ENCODE measurements around the gene CRABP1. TPM values are rescaled to one million over a fixed set of nuclear protein-coding genes. Genes with fewer than 3 reads are reported as not detected.

The CRABP1 gene
- polyA plus RNA-seq, 2 of the 4 experiments (the other 2 are of a cell fraction), result 0.57 to 1.1 TPM

DNA sequence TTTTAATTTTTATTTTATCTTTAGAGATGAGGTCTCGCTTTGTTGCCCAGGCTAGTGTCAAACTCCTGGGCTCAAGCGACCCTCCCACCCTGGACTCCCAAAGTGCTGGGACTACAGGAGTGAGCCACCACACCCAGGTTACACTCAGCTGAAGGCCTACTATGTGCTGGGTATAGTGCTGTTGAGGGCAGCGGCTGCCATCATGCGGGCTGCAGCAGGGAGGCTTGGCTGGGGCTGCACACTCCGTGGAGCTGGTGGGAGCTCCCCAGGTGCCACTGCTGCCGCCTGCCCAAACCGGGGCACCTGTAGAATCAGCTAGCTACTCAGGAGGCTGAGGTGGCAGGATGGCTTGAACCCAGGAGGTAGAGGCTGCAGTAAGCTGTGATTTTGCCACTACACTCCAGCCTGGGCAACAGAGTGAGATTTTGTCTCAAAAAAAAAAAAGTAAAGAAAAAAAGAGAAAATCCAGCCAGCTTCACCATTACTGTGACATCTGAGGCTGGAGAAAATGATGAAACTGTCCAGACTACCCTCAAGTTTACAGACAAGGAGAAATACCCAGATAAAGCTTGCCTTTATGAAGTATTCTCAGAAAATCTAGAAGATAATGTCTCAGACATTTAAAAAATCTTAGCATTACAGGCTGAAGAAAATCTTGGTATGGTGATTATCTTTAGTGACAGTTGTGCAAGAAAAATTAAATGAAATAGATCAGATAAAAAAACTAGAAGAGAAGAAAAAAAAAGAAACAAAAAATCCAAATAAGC is 42.1 kb downstream of the CRABP1 start:
- ChIA-PET POLR2A (interaction anchor here (1.1 kb wide), 1 partner anchor 82 kb away, joined by 3 read pairs; the partner anchor contains the start of gene SKIC8), CTCF (interaction anchor here (0.6 to 2.9 kb wide), 7 partner anchors 15 to 216 kb away, joined by 3 to 16 read pairs (median 4); no protein-coding TSS in a partner anchor)
- H3K4me1 ChIP-seq, result no peaks in the 10 kb centered on the region
- TF ChIP-seq RFX5 (IDR thresholded peaks at IDR 0.05) (no peak), POLR2AphosphoS2 (conservative IDR thresholded peaks at IDR 0.05; ENCODE audit: low read length) (no peak), GATA3 (IDR thresholded peaks at IDR 0.05; ENCODE audit: borderline replicate concordance) (no peak), HOXB13 (CRISPR knock-in tag; IDR thresholded peaks at IDR 0.05; ENCODE audit: low read depth) (no peak), EHF (CRISPR knock-in tag; IDR thresholded peaks at IDR 0.05) (no peak), NR3C1 (IDR thresholded peaks at IDR 0.05) (no peak), RCOR1 (IDR thresholded peaks at IDR 0.05; ENCODE audit: low read depth, low read length) (no peak), SREBF2 (IDR thresholded peaks at IDR 0.05) (no peak), MYC (IDR thresholded peaks at IDR 0.05; ENCODE audit: borderline replicate concordance, low read length) (no peak), MAFK (IDR thresholded peaks at IDR 0.05; ENCODE audit: partially characterized antibody) (no peak), NPAS2 (CRISPR knock-in tag; IDR thresholded peaks at IDR 0.05; ENCODE audit: borderline replicate concordance) (no peak), HOXA7 (CRISPR knock-in tag; IDR thresholded peaks at IDR 0.05) (no peak), RNF2 (IDR thresholded peaks at IDR 0.05; ENCODE audit: borderline replicate concordance, low read depth) (no peak), TFCP2L1 (CRISPR knock-in tag; IDR thresholded peaks at IDR 0.05) (no peak)
- TF ChIP-seq, protein P1, sequence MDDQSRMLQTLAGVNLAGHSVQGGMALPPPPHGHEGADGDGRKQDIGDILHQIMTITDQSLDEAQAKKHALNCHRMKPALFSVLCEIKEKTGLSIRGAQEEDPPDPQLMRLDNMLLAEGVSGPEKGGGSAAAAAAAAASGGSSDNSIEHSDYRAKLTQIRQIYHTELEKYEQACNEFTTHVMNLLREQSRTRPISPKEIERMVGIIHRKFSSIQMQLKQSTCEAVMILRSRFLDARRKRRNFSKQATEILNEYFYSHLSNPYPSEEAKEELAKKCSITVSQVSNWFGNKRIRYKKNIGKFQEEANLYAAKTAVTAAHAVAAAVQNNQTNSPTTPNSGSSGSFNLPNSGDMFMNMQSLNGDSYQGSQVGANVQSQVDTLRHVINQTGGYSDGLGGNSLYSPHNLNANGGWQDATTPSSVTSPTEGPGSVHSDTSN (IDR thresholded peaks at IDR 0.05), result no peak
- TF ChIP-seq, protein P2, sequence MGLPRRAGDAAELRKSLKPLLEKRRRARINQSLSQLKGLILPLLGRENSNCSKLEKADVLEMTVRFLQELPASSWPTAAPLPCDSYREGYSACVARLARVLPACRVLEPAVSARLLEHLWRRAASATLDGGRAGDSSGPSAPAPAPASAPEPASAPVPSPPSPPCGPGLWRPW (IDR thresholded peaks at IDR 0.05), result no peak
- TF ChIP-seq, protein P3, sequence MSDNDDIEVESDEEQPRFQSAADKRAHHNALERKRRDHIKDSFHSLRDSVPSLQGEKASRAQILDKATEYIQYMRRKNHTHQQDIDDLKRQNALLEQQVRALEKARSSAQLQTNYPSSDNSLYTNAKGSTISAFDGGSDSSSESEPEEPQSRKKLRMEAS (IDR thresholded peaks at IDR 0.05), result no peak
- TF ChIP-seq, protein P4, sequence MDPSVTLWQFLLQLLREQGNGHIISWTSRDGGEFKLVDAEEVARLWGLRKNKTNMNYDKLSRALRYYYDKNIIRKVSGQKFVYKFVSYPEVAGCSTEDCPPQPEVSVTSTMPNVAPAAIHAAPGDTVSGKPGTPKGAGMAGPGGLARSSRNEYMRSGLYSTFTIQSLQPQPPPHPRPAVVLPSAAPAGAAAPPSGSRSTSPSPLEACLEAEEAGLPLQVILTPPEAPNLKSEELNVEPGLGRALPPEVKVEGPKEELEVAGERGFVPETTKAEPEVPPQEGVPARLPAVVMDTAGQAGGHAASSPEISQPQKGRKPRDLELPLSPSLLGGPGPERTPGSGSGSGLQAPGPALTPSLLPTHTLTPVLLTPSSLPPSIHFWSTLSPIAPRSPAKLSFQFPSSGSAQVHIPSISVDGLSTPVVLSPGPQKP (IDR thresholded peaks at IDR 0.05; ENCODE audit: low read depth, low read length), result no peak
- TF ChIP-seq, protein P5, sequence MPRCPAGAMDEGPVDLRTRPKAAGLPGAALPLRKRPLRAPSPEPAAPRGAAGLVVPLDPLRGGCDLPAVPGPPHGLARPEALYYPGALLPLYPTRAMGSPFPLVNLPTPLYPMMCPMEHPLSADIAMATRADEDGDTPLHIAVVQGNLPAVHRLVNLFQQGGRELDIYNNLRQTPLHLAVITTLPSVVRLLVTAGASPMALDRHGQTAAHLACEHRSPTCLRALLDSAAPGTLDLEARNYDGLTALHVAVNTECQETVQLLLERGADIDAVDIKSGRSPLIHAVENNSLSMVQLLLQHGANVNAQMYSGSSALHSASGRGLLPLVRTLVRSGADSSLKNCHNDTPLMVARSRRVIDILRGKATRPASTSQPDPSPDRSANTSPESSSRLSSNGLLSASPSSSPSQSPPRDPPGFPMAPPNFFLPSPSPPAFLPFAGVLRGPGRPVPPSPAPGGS (IDR thresholded peaks at IDR 0.05), result no peak
- ATAC-seq, result no peak
- 53% methylated on average over 6 of the region's 7 CpGs for WGBS (ENCODE audit: missing lambda C conversion rate)
- H3K4me3 ChIP-seq, result no peak overlapping the region
- FAIRE-seq, result no peak
- no peaks in the 10 kb centered on the region for H3K9me3 ChIP-seq
- DNase-seq (ENCODE audit: low read depth in 1 of 2, low spot score in 1 of 2), result no peak
- H3K4me2 ChIP-seq, result no peak overlapping the region
- H3K27ac ChIP-seq, result no peak overlapping the region

DNA sequence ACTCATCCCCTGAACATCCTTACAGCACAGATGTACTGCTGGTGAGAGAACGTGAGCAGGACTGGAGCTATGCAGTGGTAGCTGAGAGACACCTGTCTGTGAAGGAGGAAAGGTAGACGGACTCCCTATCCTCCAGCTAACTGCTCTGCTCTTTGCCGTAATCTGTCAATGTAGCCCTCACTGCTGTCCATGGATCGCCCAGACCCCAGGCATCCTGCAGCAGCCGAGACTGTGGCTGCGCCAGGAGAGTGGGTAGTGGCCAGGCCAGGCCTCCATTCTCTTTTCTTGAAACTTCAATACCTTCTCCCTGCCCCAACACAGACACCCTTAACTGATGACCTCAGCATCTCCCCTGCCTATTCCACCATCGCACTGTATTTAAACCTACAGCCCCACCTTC is 44.5 kb downstream of the CRABP1 start:
- POLR2A ChIA-PET, result no interaction called here
- Histone ChIP-seq H3K4me2 (no peak overlapping the region), H3K27ac (no peak overlapping the region), H3K4me3 (no peak overlapping the region), H3K4me1 (no peaks in the 10 kb centered on the region), H3K9me3 (no peaks in the 10 kb centered on the region)
- CTCF ChIA-PET, result interaction anchor here (0.6 to 6.1 kb wide), 11 partner anchors 12 to 584 kb away, joined by 3 to 36 read pairs (median 4); no protein-coding TSS in a partner anchor
- DNase-seq (ENCODE audit: low read depth in 1 of 2, low spot score in 1 of 2), result no peak
- TF ChIP-seq MAFK (IDR thresholded peaks at IDR 0.05; ENCODE audit: partially characterized antibody), result peak; percentile 24
- no peak for TF ChIP-seq FOSB (CRISPR knock-in tag; IDR thresholded peaks at IDR 0.05)
- 71% methylated on average over 7 of the region's 7 CpGs for WGBS (ENCODE audit: missing lambda C conversion rate)
- ATAC-seq, result peak in 1 of 2 experiments; percentile 28; a peak in 2 of 6 replicates
- FAIRE-seq, result no peak
